NCI-H1930 (cell line): ENCODE data around the gene MUS81.

Experiments used
- DNase-seq, 2 experiments: peaks; one replicate each; lab custom pipeline; 2025; lab: John Stamatoyannopoulos, UW

MUS81 gene

DNA sequence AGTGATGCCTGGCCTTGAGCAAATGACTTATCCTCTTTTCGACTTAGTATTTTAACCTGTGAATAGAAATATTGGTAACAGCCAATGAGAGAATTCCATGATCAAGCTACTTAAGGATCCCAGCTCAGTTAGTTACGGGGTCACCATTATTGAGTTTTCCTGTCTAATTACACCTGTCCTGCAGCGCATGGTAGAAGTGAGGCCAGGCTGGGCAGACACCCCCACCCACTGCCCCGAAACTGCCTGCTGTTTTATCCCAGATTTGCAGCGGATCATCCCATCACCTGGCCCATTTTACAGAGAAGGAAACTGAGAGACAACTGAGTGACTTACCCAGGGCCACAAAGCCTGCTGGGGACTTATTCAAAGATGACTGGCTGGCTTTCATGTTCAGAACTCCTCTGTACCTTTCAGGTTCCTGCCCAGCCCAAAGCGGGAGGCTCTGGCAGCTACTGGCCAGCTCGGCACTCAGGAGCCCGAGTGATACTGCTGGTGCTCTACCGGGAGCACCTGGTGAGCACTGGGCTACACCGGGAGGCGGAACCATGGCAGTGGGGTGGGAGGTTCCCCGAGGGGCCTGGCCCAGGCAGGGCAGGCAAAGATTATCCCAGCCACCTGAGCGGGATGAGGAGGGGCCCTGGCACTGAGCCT, 1.4 kb downstream of the MUS81 start:
- no peak for DNase-seq

DNA sequence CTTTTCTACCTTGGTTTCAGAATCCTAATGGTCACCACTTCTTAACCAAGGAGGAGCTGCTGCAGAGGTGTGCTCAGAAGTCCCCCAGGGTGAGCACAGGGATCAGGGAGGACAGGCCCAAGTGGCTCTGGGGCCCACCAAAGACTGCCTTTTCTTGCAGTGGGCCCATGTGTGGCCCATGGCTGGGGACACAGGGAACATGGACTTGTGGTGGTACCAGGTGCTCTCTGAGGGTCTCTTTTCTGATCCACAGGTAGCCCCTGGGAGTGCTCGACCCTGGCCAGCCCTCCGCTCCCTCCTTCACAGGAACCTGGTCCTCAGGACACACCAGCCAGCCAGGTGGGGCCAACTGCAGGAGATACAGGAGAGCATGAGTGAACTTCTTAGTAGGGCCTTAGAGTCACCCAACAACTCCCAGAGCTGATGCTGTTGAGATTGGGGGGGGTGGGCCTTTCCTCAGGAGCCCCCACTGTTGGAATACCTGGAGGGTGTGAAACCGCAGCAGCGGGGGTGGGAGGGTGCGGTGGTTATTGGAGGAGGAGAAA, 2.0 kb downstream of the MUS81 start:
- DNase-seq: no peak

DNA sequence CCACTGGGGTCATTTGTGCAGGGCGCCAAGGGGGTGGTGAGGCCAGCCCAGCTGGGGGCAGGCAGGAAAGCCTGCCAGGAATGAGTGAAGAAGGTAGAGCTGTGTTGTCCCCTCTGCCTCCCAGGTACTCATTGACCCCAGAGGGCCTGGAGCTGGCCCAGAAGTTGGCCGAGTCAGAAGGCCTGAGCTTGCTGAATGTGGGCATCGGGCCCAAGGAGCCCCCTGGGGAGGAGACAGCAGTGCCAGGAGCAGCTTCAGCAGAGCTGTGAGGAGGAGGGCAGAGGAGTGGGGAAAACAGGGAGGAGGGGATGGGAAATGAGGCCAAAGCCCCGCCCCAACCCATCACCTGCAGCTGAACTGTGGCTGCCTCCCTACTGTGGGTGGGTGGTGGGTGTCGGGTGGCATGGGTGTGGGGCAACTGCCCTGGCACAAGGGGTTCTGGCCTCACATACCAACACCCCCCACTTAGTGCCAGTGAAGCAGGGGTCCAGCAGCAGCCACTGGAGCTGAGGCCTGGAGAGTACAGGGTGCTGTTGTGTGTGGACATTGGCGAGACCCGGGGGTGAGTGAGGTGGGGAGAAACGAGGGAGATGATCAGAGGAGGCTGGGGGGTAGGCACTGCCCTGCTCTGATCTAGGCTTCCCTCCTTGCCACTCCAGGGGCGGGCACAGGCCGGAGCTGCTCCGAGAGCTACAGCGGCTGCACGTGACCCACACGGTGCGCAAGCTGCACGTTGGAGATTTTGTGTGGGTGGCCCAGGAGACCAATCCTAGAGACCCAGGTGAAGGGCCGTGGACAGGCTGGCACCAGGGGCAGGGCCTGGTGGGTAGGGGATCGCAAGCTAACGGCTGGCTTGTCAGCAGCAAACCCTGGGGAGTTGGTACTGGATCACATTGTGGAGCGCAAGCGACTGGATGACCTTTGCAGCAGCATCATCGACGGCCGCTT, 3.0 kb downstream of the MUS81 start:
- no peak for DNase-seq

DNA sequence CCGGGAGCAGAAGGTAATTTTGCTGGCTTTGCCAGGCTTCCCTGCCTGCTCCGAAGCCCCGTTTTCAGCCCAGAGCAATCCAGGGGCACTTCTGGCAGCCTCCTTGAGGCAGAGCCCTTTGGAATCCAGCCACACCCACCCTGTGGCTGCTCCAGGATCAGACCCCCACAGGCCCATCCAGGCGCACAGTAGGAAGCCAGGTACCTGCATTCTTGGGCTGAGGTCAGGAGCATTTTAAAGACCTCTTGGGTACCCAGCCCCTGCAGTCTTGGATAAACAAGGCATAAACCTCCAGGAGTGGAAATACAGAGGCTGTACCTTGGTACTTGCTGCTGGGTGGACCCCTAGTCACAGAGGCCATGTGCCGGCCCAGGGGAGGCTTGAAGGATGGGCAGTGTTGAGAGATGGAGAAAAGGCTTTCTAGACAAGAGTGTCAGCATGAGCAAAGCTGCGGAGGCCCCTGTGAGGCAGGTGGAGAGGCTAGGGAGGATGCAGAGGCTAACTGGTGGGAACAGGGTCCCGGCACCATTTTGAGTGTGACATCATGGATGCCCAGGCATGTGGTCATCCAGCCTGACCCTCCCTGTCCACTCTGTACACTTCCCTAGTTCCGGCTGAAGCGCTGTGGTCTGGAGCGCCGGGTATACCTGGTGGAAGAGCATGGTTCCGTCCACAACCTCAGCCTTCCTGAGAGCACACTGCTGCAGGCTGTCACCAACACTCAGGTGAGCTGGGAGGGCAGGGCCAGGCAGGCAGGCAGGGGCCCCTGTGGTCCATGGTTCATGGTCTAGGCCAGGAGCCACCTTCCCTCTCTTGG, 3.9 kb downstream of the MUS81 start:
- DNase-seq: no peak

DNA sequence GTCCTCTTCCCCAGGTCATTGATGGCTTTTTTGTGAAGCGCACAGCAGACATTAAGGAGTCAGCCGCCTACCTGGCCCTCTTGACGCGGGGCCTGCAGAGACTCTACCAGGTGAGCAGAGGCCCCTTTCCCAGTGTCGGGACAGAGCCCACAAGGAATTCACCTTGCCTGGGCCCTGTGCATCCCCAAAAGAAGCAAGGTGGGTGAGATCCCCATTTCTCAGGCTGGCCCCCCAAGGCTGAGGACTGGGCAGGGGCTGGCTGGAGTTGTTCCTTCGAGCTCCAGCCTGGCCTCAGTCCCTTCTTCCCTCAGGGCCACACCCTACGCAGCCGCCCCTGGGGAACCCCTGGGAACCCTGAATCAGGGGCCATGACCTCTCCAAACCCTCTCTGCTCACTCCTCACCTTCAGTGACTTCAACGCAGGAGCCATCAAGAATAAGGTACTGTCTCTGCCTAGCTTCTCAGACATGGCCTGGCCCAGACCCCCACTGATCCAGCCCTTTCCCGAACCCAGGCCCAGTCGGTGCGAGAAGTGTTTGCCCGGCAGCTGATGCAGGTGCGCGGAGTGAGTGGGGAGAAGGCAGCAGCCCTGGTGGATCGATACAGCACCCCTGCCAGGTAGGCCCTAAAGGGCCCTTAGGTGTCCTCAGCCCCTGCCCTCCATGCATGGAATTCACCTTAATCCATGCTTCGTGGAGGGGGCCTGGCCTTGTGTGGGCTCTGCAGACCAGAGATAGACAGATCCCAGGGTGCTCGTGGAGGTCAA, 4.7 kb downstream of the MUS81 start:
- no peak for DNase-seq

DNA sequence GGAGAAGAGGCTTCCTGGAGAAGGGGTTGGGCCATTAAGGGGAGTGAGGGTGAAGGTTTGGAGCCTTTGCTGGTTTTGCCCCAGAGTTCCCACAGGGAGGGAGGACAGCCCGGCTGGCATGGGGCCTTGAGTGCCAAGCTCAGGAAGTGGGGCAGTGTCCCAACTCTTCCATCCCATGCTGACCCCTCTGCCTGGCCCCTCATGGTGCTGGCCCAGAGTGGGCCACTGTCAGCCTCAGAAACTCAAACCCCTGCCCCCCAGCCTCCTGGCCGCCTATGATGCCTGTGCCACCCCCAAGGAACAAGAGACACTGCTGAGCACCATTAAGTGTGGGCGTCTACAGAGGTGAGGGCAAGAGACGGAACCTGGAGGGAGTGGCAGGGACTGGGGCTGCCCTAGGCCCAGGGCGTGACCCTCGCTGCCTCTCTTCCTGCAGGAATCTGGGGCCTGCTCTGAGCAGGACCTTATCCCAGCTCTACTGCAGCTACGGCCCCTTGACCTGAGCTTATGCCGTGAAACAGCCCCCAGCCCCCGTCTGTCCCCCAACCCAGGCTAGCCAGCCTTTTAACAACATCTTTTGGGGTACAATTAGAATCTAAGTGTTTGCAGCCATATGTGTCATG, 5.4 kb downstream of the MUS81 start:
- DNase-seq: no peak

DNA sequence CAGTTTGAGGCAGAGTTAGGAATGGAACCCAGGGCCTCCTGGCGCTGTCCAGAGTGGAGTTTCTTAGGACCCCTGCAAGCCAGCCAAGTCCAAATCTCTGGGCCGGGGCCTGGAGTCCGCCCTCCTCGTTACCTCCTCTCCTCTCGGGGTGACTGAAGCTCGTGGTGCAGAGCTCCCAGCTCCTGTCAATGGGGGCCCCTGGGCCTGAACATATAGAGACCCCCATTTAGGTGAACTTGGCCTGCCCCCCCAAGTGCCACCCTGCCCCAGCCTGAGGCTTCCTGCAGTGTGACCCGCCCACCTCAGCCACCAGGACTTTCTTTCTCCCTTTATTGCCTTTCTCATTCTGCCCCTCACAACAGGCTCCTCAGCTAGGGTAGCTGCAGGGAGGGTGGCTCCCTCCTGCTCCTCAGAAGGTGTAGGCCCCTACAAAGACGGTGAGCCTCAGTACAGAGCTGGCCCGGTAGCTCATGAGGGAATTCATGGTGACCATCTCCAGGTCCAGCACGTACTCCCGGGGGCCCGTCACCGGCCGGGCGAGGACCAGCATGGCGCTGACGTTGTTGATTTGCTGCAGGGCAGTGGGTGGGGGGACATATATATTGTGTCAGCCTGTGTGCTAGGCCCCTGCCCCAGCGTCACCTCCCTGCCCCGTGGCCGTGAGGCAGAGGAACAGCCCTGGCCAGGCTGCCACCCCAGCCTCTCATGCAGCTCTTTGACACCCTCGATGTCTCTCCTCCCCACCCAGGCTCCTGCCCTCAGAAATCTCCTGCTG, 6.5 kb downstream of the MUS81 start:
- no peak for DNase-seq

DNA sequence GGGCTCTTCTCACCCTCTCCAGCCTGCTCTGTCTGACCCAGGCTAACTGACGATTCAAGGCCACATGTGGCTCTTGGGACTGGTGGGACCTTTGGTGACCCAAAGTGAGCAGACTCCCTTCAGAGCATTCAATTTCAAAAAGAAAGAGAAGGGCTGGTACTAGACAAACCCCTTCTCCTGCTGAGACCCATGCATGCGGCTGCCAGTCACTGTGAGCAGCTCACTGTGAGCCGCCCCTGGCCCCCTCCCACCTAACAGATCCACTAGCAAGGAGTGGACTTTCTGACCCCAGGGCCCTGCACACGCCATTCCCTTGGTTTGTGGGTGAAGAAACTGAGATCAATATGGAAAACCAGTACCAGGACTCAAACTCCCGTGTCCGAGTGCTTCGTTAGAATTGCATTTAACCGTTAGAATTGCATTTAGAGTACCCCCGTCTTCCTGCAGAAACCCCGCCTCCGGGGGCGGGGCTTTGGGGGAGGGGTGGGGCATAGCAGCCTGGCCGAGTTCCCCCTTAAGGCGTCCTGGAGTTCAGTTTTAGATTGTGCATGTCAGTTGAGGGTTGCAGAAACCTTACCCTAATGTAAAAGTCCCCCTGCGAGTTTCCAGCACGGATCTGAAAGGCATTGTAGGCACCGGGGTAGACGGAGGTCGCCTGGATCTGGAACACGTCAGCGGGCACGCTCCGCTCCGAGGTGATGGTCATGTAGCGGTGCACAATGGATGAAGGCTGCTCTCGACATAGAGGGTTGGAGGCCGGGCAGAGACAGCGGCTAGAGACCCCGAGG, 7.2 kb downstream of the MUS81 start:
- DNase-seq: no peak

DNA sequence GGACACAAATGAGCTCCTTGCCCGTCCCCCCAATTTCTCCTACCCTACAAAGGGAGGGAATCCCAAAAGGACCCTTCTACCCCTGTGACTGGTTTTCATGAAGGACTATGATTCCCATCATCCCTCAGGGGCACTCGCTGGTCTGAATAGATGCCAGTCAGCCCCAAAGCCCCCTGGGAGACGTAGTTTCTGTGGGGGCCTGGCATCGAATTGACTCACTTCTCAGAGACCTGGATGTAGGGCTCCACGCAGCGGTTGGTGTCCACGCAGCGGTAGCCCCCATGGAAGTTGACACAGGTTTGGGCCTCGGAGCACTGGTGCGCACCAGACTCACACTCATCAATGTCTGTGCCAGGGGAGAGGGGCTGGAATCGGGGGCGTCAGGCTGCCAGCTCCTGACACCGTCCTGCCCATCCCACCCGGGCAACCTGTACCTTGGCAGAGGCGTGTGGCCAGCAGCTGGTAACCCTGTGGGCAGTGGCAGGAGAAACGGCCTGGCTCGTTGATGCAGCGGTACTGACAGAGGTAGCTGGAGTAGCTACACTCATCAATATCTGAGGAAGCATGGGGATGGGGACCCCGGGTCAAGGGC, 7.9 kb downstream of the MUS81 start:
- DNase-seq: peak in 1 of 2 experiments; percentile 54

DNA sequence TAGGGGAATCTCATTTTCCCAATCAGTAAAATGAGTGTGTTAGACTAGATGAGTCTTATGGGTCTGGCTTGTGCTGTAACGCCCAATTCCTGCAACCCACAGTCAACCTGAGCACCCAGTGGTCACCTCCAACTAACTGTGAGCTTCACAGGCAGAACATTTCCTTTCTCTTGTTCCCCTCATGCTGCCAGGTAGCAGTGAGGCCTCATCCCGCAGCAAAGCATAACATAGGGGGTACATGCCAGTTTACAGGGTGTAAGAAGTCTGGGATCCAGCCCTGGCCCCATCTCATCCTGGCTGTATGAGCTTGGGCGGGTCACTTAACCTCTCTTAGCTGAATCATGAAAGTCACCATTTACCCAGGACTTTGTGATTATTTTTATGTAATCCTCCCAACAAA, 8.7 kb downstream of the MUS81 start:
- DNase-seq: no peak

DNA sequence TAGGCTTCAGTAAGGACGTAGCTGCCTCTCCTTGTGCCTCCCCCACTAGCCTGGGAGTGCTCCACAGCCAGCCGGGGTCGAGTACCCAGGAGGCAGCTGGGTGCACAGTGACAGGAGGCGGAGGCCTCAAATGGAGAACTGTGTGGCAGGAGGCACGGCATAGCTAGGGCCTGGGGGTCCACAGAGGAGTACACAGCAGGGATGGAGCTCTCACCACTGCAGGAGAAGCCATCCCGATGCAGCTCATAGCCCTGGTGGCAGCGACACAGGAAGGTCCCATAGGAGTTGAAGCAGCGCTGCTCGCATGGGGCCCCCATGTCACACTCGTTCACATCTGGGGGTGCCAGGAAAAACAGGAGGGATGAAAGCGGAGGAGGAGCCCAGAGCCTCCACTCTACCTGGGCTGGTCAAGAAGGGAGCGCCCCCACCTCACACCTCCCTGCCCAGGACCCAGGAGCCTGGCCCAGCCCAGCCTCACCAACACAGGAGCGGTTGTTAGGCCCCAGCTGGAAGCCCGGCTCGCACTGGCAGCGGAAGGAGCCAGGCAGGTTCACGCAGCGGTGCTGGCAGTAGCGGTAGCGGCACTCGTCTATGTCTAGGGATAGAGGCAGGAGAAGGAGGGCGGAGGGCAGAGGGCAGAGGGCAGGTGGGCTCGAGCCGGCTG, 9.5 kb downstream of the MUS81 start:
- no peak for DNase-seq

DNA sequence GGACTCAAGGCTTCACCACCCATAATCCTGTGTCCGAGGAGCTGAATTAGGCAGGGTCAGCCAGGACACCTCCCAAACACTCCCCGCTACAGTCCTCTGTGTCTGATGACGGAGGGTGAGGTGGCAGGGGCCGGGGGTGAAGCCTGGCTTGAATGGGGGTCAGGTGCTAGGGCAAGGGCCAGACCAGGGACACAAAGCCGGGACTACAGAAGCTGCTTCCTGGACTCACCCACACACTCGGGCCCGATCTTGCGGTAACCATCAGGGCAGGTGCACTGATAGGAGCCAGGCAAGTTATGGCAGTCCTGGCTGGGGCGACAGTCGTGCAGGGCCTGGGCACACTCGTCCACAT, 10.1 kb downstream of the MUS81 start:
- no peak for DNase-seq

DNA sequence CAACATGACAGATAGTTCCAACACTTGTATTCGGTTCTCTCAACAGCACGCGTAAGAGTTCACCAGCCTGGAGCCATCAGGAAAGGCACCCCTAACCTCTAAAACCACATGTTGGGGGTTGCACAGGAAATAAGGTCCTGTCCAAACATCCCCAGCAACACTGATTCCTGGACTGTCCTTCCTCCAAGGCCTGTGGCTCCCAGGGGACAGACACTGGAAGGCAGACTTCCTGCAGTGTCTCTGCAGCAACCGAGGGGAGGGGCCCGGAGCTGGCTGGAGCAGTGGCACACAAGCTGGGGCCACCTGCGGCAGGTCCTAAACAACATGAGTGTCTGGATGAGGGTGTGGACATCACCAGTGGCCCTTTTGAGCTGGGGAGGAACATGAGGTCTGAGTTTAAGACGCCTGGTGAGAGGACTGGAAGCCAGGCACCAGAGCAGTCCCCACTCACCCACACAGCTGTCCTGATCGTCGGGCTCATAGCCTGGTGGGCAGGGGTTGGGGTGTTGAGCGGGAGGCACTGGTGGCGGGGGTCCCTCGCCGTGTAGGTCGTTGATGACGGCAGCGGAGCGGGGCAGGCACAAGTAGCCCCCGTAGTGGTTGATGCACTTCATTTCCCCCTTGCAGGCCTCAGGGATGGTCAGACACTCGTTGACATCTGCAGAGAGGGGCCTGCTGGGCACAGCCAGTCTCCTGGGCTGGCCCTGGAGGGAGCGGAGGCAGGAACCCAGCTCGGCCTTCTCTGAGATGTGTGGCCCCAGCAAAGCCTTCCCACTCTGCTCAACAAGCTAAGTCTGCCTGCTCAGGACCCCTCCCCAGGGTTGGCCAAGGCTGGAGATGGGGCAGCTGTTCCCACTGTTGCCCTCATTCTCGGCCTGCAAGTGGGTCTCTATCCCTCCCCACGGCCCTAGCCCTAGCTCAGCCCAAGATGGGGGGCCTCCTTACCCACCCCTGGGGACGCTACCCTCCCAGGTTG, 10.8 kb downstream of the MUS81 start:
- DNase-seq: no peak

DNA sequence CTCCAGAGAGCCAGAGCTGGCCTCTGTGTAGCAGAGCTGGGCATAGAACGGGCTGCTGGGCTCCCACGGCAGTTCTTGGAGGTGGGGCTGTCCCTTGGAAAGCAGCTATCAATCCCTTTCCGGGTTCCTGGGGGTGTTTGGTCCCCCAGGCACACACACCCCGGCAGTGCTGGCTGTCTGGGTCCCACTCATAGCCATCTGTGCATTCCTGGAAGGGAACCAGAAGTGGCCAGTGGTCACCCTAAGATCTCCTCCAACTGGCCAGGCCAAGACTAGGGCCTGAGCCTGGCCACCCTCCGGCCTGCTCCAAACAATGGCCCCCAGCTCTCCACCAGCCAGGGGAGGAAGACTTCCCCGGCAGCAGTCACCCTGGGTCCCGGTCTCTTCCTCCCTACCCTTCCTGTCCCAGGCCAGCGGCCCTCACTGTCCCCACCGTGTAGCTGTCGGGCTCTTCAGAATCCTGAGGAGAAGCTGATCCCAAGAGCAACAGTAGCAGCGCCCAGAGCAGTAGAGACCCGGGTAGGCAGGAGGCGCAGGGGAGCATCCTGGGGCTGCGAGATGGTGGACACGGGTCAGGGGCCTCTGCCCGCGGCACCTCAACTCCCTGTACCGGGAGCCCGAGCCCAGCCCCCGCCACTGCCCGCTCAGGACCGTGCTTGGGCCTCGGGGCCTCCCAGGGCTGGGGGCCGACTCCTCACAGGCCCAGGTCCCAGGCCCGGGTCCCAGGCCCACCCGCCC, 11.7 kb downstream of the MUS81 start:
- no peak for DNase-seq

DNA sequence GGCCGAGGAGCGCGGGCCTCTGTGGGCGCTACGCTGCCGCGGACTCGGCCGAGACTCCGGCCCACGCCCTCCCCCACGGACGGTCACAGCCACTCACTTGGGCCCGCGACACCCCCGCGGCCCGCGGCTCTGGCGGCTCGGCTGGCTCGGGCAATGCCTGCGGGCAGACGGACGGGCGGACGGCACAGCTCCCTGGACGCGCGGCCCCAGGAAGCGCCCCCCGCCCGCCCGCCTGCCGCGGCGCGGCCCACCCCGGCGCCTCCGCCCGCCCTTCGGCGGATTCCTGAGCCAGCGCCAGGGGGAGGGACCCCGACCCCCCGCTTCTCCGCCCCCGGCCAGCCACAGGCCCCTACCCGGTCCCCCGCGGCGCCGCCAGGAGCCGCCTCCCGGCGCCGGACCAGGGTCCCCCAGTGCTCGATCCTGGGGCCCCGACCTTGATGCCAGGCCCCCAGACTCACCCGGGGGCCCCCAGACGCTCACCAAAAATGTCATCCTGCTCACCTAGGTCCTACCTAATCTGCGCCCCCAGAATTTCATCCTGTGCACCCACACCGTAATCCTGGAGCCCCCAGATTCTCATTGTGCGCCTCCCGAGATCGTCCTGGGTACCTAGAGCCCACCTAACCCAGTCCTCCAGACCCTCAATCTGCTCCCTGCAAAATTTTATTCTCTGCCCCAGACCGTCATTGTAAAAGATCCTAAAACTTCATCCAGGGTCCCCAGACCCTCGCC, 12.5 kb downstream of the MUS81 start, which contains the start of gene EFEMP2:
EFEMP2 (minus strand) TSS at position 215 of the 732 bp plus-strand sequence. CDS start 446 bp downstream, outside the sequence.
- DNase-seq: no peak
